ENCODE measurements around the gene EMILIN2.

EMILIN2 gene

GRCh38 chr18:2909431-2910140 is 62.8 kb downstream of the EMILIN2 start:
- TF ChIP-seq CTCF (IDR thresholded peaks at IDR 0.05): no peak

- no peak for TF ChIP-seq CTCF (IDR thresholded peaks at IDR 0.05)
These were observed 63.5 kb downstream of the EMILIN2 start for GRCh38 chr18:2910261-2910660.

GRCh38 chr18:2910751-2911425 is 64.1 kb downstream of the EMILIN2 start:
- TF ChIP-seq CTCF (IDR thresholded peaks at IDR 0.05): no peak

- no peak for TF ChIP-seq CTCF (IDR thresholded peaks at IDR 0.05)
These were observed 64.7 kb downstream of the EMILIN2 start for GRCh38 chr18:2911533-2911932.

- no peak for TF ChIP-seq CTCF (IDR thresholded peaks at IDR 0.05)
These were observed 65.8 kb downstream of the EMILIN2 start for GRCh38 chr18:2912357-2913299.

- TF ChIP-seq CTCF (IDR thresholded peaks at IDR 0.05): no peak
These were observed 66.7 kb downstream of the EMILIN2 start for GRCh38 chr18:2913398-2914005.

Data from LNCAP (cell line).